NB4 (cell line): ENCODE data around the gene C9.

Experiments
- DNase-seq: peaks from one replicate; pipeline ENCODE4 v3.0.0; 2010; ENCODE audit warnings: low read depth
- H3K4me3 ChIP-seq: one replicate; pipeline ENCODE4 v1.5.1; 2011; ENCODE audit warnings: mild to moderate bottlenecking, low read depth, low read length, moderate library complexity
- CTCF ChIP-seq: IDR thresholded peaks from one replicate; pipeline ENCODE4 v1.5.1; 2012; ENCODE audit warnings: low read depth, low read length
- MAX ChIP-seq: IDR thresholded peaks from 2 replicates; pipeline ENCODE4 v1.6.1; 2011; ENCODE audit warnings: low read depth, low read length
- MYC ChIP-seq: IDR thresholded peaks from 2 replicates; pipeline ENCODE4 v1.6.1; 2011; ENCODE audit warnings: low read depth, low read length
- POLR2A ChIP-seq: IDR thresholded peaks from 2 replicates; pipeline ENCODE4 v1.6.1; 2011; ENCODE audit warnings: mild to moderate bottlenecking; ENCODE audit not compliant: insufficient read length; ENCODE audit errors: extremely low read depth

Gene C9

GRCh38 chr5:39352951-39353350 lies 11.3 kb downstream of the C9 start:
- no peak for DNase-seq
- no peak for TF ChIP-seq MAX
- no peak for TF ChIP-seq MYC
- H3K4me3 ChIP-seq, result no peak overlapping the region

GRCh38 chr5:39352170-39352569 lies 12.1 kb downstream of the C9 start:
- no peak for TF ChIP-seq CTCF
- no peak for TF ChIP-seq MAX
- TF ChIP-seq POLR2A, result no peak
- TF ChIP-seq MYC, result no peak
- no peak overlapping the region for H3K4me3 ChIP-seq
- no peak for DNase-seq

- TF ChIP-seq MAX (no peak), MYC (no peak), POLR2A (no peak), CTCF (no peak)
- H3K4me3 ChIP-seq, result no peak overlapping the region
- DNase-seq, result no peak
These were observed 14.8 kb downstream of the C9 start for GRCh38 chr5:39349484-39349883.

GRCh38 chr5:39342460-39342859 lies 21.8 kb downstream of the C9 start:
- no peak for TF ChIP-seq MYC
- no peak for TF ChIP-seq POLR2A
- no peak for TF ChIP-seq CTCF
- TF ChIP-seq MAX, result no peak
- H3K4me3 ChIP-seq, result no peak overlapping the region
- no peak for DNase-seq

GRCh38 chr5:39341896-39342295 lies 22.4 kb downstream of the C9 start:
- no peak for DNase-seq
- TF ChIP-seq MYC (no peak), CTCF (no peak), POLR2A (no peak), MAX (no peak)
- H3K4me3 ChIP-seq, result no peak overlapping the region

- TF ChIP-seq MAX, result no peak
- TF ChIP-seq POLR2A, result no peak
- no peak for TF ChIP-seq CTCF
- no peak for TF ChIP-seq MYC
- DNase-seq, result no peak
- H3K4me3 ChIP-seq, result no peak overlapping the region
These were observed 23.8 kb downstream of the C9 start for GRCh38 chr5:39340506-39340905.
